HG02852 (cell line): ENCODE results near the gene SH3RF1.

ENCODE experiments used
- ATAC-seq: cut with Tn5 transposase; IDR thresholded peaks from one replicate; pipeline ENCODE4 v1.9.1; 2021; ENCODE audit warnings: mild to moderate bottlenecking, moderate library complexity; ENCODE audit not compliant: unreplicated experiment

SH3RF1 gene

GRCh38 chr4:169050284-169050683 lies 220.5 kb downstream of the SH3RF1 start:
- ATAC-seq, result no peak

DNA sequence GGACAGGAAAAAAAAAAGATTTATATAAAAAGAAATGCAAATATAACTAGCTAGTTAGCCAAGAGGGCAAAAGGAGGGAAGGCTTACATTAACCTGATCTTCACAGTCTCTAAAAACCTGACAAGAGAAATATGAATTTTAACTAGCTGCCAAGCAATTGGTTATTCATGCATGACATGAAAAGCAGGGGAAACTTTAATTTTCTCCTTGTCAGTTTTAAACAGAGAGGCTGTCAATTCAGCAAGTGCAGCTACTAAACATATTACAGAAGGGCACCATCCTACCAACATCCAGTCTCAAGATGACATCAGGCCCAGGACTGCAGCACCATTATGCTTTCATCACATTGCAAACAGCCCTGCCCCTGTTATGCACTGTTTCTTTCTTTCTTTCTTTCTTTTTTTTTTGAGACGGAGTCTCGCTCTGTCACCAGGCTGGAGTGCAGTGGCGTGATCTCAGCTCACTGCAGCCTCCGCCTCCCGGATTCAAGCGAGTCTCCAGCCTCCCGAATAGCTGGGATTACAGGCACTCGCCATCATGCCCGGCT lies 221.8 kb downstream of the SH3RF1 start:
- no peak for ATAC-seq

GRCh38 chr4:169047956-169048355 lies 222.8 kb downstream of the SH3RF1 start:
- no peak for ATAC-seq

- no peak for ATAC-seq
These were observed 224.7 kb downstream of the SH3RF1 start for GRCh38 chr4:169045862-169046584.

- no peak for ATAC-seq
These were observed 225.9 kb downstream of the SH3RF1 start for GRCh38 chr4:169044714-169045447.
